Stimulated activated CD4-positive, alpha-beta T cell treated with anti-CD3 and anti-CD28 coated beads, TNF-alpha, amount 100 ng/mL, for 48 hours (primary cell): ENCODE results near the gene ETFA.

Source experiments
- DNase-seq, 3 donors: peaks; one replicate each; pipeline ENCODE4 v3.0.0-alpha.2; 2020; ENCODE audit warnings: low read depth in 3 of 3

ETFA gene

GRCh38 chr15:76217029-76217881 is 94.0 kb downstream of the ETFA start:
- DNase-seq = no peak

- no peak for DNase-seq
These were observed 95.6 kb downstream of the ETFA start for GRCh38 chr15:76215634-76216033.

GRCh38 chr15:76209942-76210341 is 101.3 kb downstream of the ETFA start:
- DNase-seq = no peak

- no peak for DNase-seq
These were observed 101.7 kb downstream of the ETFA start for GRCh38 chr15:76209523-76209922.

- DNase-seq = no peak
These were observed 102.4 kb downstream of the ETFA start for GRCh38 chr15:76208786-76209424.

GRCh38 chr15:76208084-76208785 is 103.0 kb downstream of the ETFA start:
- no peak for DNase-seq

GRCh38 chr15:76206325-76206976 is 104.8 kb downstream of the ETFA start:
- DNase-seq = no peak

- DNase-seq = no peak
These were observed 106.3 kb downstream of the ETFA start for GRCh38 chr15:76204916-76205460.

- no peak for DNase-seq
These were observed 107.0 kb downstream of the ETFA start for GRCh38 chr15:76204109-76204845.

GRCh38 chr15:76203346-76204108 is 107.7 kb downstream of the ETFA start:
- no peak for DNase-seq

GRCh38 chr15:76201536-76202255 is 109.6 kb downstream of the ETFA start:
- no peak for DNase-seq

- DNase-seq = no peak
These were observed 110.6 kb downstream of the ETFA start for GRCh38 chr15:76200641-76201105.

- DNase-seq = no peak
These were observed 111.2 kb downstream of the ETFA start for GRCh38 chr15:76200083-76200465.

- no peak for DNase-seq
These were observed 111.9 kb downstream of the ETFA start for GRCh38 chr15:76199106-76200082.

GRCh38 chr15:76198456-76199105 is 112.7 kb downstream of the ETFA start:
- no peak for DNase-seq

- DNase-seq = no peak
These were observed 113.4 kb downstream of the ETFA start for GRCh38 chr15:76197703-76198455.
